Measurements from ENCODE around the gene KLHDC7B. TPM values are rescaled to one million over a fixed set of nuclear protein-coding genes. Genes with fewer than 3 reads are reported as not detected.
"Not testable (repeated sequence)": the region's sequence is repeated elsewhere in the genome, so short reads cannot be mapped to it uniquely, and the experiment has no call there.

Gene KLHDC7B
- polyA plus RNA-seq, 6 donors from 2014 or later, result 1.5 to 5.8 (median 4.4) TPM

DNA sequence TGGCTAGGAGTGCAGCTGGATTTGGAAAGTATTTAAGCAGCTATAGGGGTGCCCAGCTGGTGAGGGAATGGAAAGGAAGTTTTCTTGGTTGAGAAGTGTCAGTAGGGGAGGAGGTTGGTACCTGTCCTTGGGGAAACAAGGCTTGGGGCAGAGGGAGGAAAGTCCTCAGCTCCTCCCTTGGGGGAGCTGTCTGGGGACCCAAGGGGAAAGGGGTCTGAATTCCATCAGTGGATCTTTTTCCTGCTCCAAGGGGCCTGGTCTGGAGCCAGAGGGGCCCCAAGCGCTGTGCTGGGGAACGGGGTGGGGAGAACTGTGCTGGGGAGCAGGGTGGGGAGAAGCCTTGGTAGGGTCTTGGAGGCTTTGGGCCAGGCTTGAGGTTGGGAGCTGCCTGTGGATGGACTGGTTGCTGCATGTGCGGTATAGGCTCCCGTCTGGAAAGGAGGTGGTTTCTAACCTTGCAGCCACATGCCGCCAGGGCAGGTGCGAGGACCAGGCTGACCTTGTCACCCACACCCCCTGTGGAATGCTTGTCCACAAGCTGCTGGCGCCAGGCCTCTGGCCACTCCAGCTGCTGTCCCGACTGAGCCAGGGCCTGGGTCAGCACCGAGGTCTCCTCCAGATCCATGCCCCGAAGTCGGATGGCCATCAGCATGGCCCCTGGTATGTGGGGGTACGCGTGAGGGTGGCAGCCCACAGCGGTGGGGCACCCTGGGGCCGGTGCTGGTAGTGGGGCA, 16.9 kb upstream of the KLHDC7B start:
- H3K9me3 Mint-ChIP-seq, result no peaks in the 10 kb centered on the region
- H3K27ac Mint-ChIP-seq, result peak overlapping the region in 5 of 6 donors; percentile 53 to 95 (median 90)
- no peaks in the 10 kb centered on the region for H3K36me3 Mint-ChIP-seq
- no peaks in the 10 kb centered on the region for H3K27me3 Mint-ChIP-seq
- no peak for ATAC-seq (ENCODE audit: low read depth in 2 of 2)
- H3K4me3 Mint-ChIP-seq, result peak overlapping the region; percentile 54 to 95 (median 84)
- DNase-seq, result no peak
- peaks cover 47% of the 10 kb centered on the region in 3 donors for H3K4me1 Mint-ChIP-seq

DNA sequence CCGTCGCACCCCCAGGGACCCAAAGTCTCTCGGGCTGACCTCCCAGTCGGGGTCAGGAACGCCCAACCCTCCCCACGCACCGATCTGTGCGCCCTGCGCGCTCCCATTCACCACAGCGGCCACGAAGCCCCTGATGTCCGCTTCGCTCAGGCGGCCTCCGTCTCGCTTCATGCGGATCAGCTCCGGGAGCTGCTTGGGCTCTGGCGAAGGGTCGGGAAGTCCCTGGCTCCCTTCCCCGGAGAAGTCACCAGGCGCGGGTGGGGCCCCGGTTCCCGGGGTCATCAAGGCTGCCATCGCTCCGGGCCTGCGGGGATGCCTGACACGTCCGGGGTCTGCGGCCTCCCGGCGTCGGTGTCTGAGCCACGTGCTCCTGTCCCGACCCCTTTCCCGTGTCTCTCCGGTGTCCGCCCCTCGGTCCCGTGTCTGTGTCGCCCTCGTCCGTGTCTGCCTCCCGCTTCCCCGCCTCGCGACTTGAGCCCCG, 16.2 kb upstream of the KLHDC7B start:
- no peaks in the 10 kb centered on the region for H3K36me3 Mint-ChIP-seq
- no peaks in the 10 kb centered on the region for H3K27me3 Mint-ChIP-seq
- ATAC-seq (ENCODE audit: low read depth in 2 of 2) (no peak), DNase-seq (no peak)
- peak overlapping the region in 5 of 8 donors; percentile 19 to 95 (median 69) for H3K4me3 Mint-ChIP-seq
- H3K27ac Mint-ChIP-seq, result peak overlapping the region in 3 of 6 donors; percentile 53 to 100 (median 62)
- H3K4me1 Mint-ChIP-seq, result peaks cover 47 to 50% (median 48%) of the 10 kb centered on the region in 3 donors
- H3K9me3 Mint-ChIP-seq, result no peaks in the 10 kb centered on the region

DNA sequence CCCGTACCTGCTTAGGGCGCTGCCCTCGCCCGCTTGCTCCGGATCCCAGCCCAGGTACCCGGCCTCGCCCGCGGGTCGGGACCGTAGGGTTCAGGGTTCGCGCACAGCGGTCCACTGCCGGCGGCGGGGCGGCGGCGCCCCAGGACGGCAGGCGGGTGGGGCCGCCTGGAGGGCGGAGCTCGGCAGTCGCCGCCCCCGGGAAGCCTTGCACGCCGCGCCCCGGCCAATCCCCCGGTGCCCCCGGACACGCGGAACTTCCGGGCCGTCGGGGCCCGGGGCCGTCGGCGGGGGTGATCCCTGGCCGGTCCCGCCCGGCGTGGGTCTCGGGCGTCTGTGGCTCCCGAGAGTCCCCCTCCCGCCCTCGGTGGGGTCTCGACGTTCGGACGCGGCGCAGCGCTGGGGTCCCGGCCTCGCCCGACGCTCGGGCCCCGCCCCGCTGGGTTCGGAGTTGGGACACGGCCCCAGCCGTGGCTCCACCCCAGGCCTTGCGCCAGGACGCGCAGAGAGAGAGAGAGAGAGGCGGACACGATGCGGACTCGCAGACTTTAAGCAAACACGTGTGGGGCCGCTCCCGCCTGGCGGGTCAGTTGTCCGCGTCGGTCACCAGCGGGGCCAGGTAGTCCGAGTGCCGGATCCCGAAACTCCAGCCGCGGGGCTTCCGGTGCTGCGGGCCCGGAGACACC, 15.7 kb upstream of the KLHDC7B start, which contains the start of gene TYMP:
TYMP (minus strand) TSS at position 116 of the 683 bp plus-strand sequence. CDS start 303 bp downstream, outside the sequence.
- Mint-ChIP-seq H3K4me3 (peak within 1 kb of the TSS; percentile 89 to 97 (median 95)), H3K36me3 (no peaks in the 10 kb centered on the region), H3K27ac (peak within 1 kb of the TSS; percentile 99 to 100 (median 100)), H3K9me3 (no peaks in the 10 kb centered on the region), H3K4me1 (peaks cover 45 to 49% (median 47%) of the 10 kb centered on the region in 3 donors), H3K27me3 (no peaks in the 10 kb centered on the region)
- peak; percentile 8 to 17 for ATAC-seq (ENCODE audit: low read depth in 2 of 2)
- DNase-seq, result peak; percentile 69

GRCh38 chr22:50530580-50530876, 15.2 kb upstream of the KLHDC7B start:
- Mint-ChIP-seq H3K4me1 (peaks cover 45 to 53% (median 45%) of the 10 kb centered on the region in 3 donors), H3K27me3 (no peaks in the 10 kb centered on the region), H3K27ac (peak overlapping the region in 5 of 6 donors; percentile 99 to 100 (median 100)), H3K9me3 (no peaks in the 10 kb centered on the region), H3K4me3 (peak overlapping the region; percentile 89 to 97 (median 95)), H3K36me3 (no peaks in the 10 kb centered on the region)
- DNase-seq, result no peak
- ATAC-seq (ENCODE audit: low read depth in 2 of 2), result peak; percentile 0 to 1

- H3K9me3 Mint-ChIP-seq, result no peaks in the 10 kb centered on the region
- peaks cover 45 to 53% (median 45%) of the 10 kb centered on the region in 3 donors for H3K4me1 Mint-ChIP-seq
Observed at GRCh38 chr22:50530877-50531545, 14.7 kb upstream of the KLHDC7B start.

GRCh38 chr22:50531546-50531961, 14.1 kb upstream of the KLHDC7B start:
- ATAC-seq (ENCODE audit: low read depth in 2 of 2) (peak; percentile 59 to 61), DNase-seq (peak; percentile 83)
- H3K36me3 Mint-ChIP-seq, result no peaks in the 10 kb centered on the region
- H3K9me3 Mint-ChIP-seq, result no peaks in the 10 kb centered on the region
- peaks cover 44 to 53% (median 45%) of the 10 kb centered on the region in 3 donors for H3K4me1 Mint-ChIP-seq
- no peaks in the 10 kb centered on the region for H3K27me3 Mint-ChIP-seq
- H3K27ac Mint-ChIP-seq, result peak overlapping the region; percentile 99 to 100 (median 100)
- peak overlapping the region; percentile 89 to 97 (median 95) for H3K4me3 Mint-ChIP-seq

More at GRCh38 chr22:50530877-50531545, 14.7 kb upstream of the KLHDC7B start:
- peak overlapping the region; percentile 89 to 97 (median 95) for H3K4me3 Mint-ChIP-seq
- peak; percentile 86 for DNase-seq
- no peaks in the 10 kb centered on the region for H3K27me3 Mint-ChIP-seq
- H3K27ac Mint-ChIP-seq, result peak overlapping the region; percentile 99 to 100 (median 100)
- peak; percentile 61 for ATAC-seq (ENCODE audit: low read depth in 2 of 2)
- no peaks in the 10 kb centered on the region for H3K36me3 Mint-ChIP-seq

DNA sequence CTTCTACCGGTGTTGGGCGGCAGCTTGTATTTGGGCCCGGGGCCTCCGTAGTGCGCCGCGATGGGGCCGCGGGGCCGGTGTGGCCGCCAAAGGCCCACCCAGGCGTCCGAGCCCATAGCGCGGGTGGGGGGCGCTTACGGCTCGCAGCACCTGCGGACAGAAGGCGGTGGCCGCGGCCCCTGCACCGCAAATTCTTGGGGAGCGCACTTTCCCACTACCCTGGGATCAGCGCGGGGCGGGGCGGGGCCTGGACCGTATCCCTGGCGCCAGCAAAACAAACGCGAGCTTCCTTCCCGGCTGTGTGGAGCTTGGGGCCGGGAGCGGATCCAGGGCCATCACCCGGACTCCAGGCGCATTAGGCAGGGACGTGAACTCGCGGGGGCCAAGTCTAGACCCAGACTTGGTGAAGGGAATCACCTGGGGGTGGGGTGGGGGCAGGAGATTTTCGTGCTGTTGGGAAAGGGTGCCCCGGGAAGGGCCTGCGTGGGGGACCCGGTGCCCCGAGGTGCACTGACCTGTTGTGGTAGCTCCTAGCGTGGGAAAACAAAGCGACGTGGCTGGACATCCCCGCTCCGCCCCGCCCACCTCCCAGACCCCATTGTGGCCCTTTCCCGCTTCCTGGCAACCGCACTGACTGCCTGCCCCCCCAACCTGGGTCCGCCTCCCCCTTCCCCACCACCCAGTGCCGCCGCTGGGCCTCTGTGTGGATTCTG, 13.6 kb upstream of the KLHDC7B start:
- no peaks in the 10 kb centered on the region for H3K36me3 Mint-ChIP-seq

GRCh38 chr22:50532824-50533796, 12.6 kb upstream of the KLHDC7B start:
- DNase-seq, result no peak
- peak overlapping the region; percentile 30 to 100 (median 97) for H3K27ac Mint-ChIP-seq
- H3K4me3 Mint-ChIP-seq, result peak overlapping the region; percentile 74 to 95 (median 90)
- no peaks in the 10 kb centered on the region for H3K36me3 Mint-ChIP-seq
- H3K4me1 Mint-ChIP-seq, result peaks cover 35 to 48% (median 36%) of the 10 kb centered on the region in 3 donors
- no peak for ATAC-seq (ENCODE audit: low read depth in 2 of 2)
- H3K9me3 Mint-ChIP-seq, result no peaks in the 10 kb centered on the region
- no peaks in the 10 kb centered on the region for H3K27me3 Mint-ChIP-seq

More for the DNA sequence above, 13.6 kb upstream of the KLHDC7B start:
- H3K27me3 Mint-ChIP-seq, result no peaks in the 10 kb centered on the region
- DNase-seq, result no peak
- ATAC-seq (ENCODE audit: low read depth in 2 of 2), result no peak
- peak overlapping the region; percentile 96 to 100 (median 100) for H3K27ac Mint-ChIP-seq
- no peaks in the 10 kb centered on the region for H3K9me3 Mint-ChIP-seq
- H3K4me3 Mint-ChIP-seq, result peak overlapping the region; percentile 89 to 97 (median 95)
- H3K4me1 Mint-ChIP-seq, result peaks cover 39 to 52% (median 40%) of the 10 kb centered on the region in 3 donors

DNA sequence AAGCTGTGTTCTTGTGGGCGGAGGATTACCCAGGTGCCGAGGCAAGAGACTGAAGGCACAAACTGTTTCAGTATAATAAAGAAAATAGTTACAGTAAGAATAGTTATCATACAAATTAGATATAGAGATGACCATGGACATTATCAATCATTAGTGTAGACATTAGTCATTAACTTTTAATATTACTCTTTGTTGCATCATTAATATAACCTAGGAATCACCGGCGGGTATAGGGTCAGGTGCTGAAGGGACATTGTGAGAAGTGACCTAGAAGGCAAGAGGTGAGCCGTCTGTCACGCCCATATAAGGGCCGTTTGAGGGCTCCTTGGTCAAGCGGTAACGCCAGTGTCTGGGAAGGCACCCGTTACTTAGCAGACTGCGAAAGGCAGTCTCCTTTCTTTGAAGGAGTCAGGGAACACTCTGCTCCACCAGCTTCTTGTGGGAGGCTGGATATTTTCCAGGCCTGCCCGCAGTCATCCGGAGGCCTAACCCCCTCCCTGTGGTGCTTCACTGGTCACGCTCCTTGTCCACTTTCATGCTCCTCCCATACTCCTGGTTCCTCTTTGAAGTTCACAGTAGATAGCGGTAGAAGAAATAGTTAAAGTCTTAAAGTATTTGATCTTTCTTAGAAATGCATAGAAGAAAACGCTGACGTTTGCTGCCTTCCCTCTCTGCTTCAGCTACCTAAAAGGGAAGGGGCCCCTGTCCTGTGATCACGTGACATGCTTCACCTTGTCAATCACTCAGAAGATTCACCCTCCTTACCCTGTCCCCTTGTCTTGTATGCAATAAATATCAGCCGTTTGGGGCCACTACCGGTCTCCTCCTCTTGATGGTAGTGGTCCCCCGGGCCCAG, 11.6 kb upstream of the KLHDC7B start:
- Mint-ChIP-seq H3K27ac (peak overlapping the region; percentile 63 to 100 (median 85)), H3K4me1 (peaks cover 29 to 43% (median 39%) of the 10 kb centered on the region in 3 donors), H3K4me3 (peak overlapping the region in 7 of 8 donors; percentile 29 to 95 (median 56))
- H3K36me3 Mint-ChIP-seq; DNase-seq; ATAC-seq (ENCODE audit: low read depth in 2 of 2); H3K27me3 Mint-ChIP-seq; H3K9me3 Mint-ChIP-seq: not testable (repeated sequence)

GRCh38 chr22:50535113-50535512, 10.6 kb upstream of the KLHDC7B start:
- H3K36me3 Mint-ChIP-seq, result no peaks in the 10 kb centered on the region
- no peaks in the 10 kb centered on the region for H3K9me3 Mint-ChIP-seq
- ATAC-seq (ENCODE audit: low read depth in 2 of 2) (no peak), DNase-seq (no peak)
- H3K27me3 Mint-ChIP-seq, result no peaks in the 10 kb centered on the region
- peaks cover 35 to 52% (median 49%) of the 10 kb centered on the region in 3 donors for H3K4me1 Mint-ChIP-seq
- peak overlapping the region in 3 of 6 donors; percentile 79 to 100 (median 86) for H3K27ac Mint-ChIP-seq
- H3K4me3 Mint-ChIP-seq, result peak overlapping the region in 3 of 8 donors; percentile 20 to 68 (median 30)

GRCh38 chr22:50536226-50536625, 9.5 kb upstream of the KLHDC7B start:
- Mint-ChIP-seq H3K9me3 (no peaks in the 10 kb centered on the region), H3K36me3 (no peaks in the 10 kb centered on the region), H3K27me3 (no peaks in the 10 kb centered on the region), H3K4me1 (peaks cover 32 to 62% (median 54%) of the 10 kb centered on the region in 3 donors), H3K27ac (peak overlapping the region in 2 of 6 donors; percentile 28 to 59), H3K4me3 (no peak overlapping the region)
- ATAC-seq (ENCODE audit: low read depth in 2 of 2) (no peak), DNase-seq (no peak)

Measured in naive B cell (primary cell).